ENCODE measurements around the gene CHMP4A. TPM values are rescaled to one million over a fixed set of nuclear protein-coding genes. Genes with fewer than 3 reads are reported as not detected.

Gene CHMP4A
- total RNA-seq, 4 donors from 2014 or later = 75.4 to 135 (median 94.9) TPM

- WGBS = 93% methylated on average over 10 of the region's 10 CpGs
- Histone ChIP-seq H3K27ac (replicated peaks in 1 of 4) (no peak overlapping the region), H3K9me3 (no peaks in the 10 kb centered on the region), H3K27me3 (no peaks in the 10 kb centered on the region), H3K4me1 (peaks cover 17 to 31% (median 27%) of the 10 kb centered on the region in 4 donors), H3K36me3 (peaks cover 50 to 77% (median 69%) of the 10 kb centered on the region in 4 donors), H3K4me3 (no peak overlapping the region)
- intact Hi-C loops (cut with DNase I) = no loop called here
- TF ChIP-seq CTCF (IDR thresholded peaks at IDR 0.05) (no peak), EP300 (IDR thresholded peaks at IDR 0.05) (no peak), POLR2A (IDR thresholded peaks at IDR 0.05; ENCODE audit: low read depth) (no peak), POLR2AphosphoS5 (IDR thresholded peaks at IDR 0.05) (no peak)
- DNase-seq (ENCODE audit: extremely low spot score) = no peak
Observed at GRCh38 chr14:24186831-24187538, 26.3 kb downstream of the CHMP4A start.

- no peaks in the 10 kb centered on the region for H3K9me3 ChIP-seq
- no peak for DNase-seq (ENCODE audit: extremely low spot score)
- TF ChIP-seq EP300 (IDR thresholded peaks at IDR 0.05) (no peak), POLR2A (IDR thresholded peaks at IDR 0.05; ENCODE audit: low read depth) (no peak), CTCF (IDR thresholded peaks at IDR 0.05) (no peak), POLR2AphosphoS5 (IDR thresholded peaks at IDR 0.05) (no peak)
- no peaks in the 10 kb centered on the region for H3K27me3 ChIP-seq
- 89% methylated on average over 8 of the region's 11 CpGs for WGBS
- peaks cover 50 to 77% (median 71%) of the 10 kb centered on the region in 4 donors for H3K36me3 ChIP-seq
- no peak overlapping the region for H3K27ac ChIP-seq (replicated peaks in 1 of 4)
- H3K4me3 ChIP-seq = no peak overlapping the region
- H3K4me1 ChIP-seq = peaks cover 17 to 29% (median 26%) of the 10 kb centered on the region in 4 donors
- intact Hi-C loops (cut with DNase I) = no loop called here
Observed at GRCh38 chr14:24185741-24186140, 27.5 kb downstream of the CHMP4A start.

- DNase-seq (ENCODE audit: extremely low spot score) = no peak
- intact Hi-C loops (cut with DNase I) = no loop called here
Observed at GRCh38 chr14:24185026-24185425, 28.3 kb downstream of the CHMP4A start.

GRCh38 chr14:24184104-24184970 is 29.0 kb downstream of the CHMP4A start:
- H3K36me3 ChIP-seq = peaks cover 49 to 78% (median 75%) of the 10 kb centered on the region in 4 donors

More at GRCh38 chr14:24185026-24185425, 28.3 kb downstream of the CHMP4A start:
- H3K4me1 ChIP-seq = peaks cover 22 to 36% (median 34%) of the 10 kb centered on the region in 4 donors
- no peaks in the 10 kb centered on the region for H3K9me3 ChIP-seq
- no peaks in the 10 kb centered on the region for H3K27me3 ChIP-seq
- peaks cover 45 to 78% (median 72%) of the 10 kb centered on the region in 4 donors for H3K36me3 ChIP-seq
- TF ChIP-seq POLR2A (IDR thresholded peaks at IDR 0.05; ENCODE audit: low read depth) (no peak), POLR2AphosphoS5 (IDR thresholded peaks at IDR 0.05) (no peak), EP300 (IDR thresholded peaks at IDR 0.05) (no peak), CTCF (IDR thresholded peaks at IDR 0.05) (no peak)
- 98% methylated on average over 7 of the region's 7 CpGs for WGBS
- H3K4me3 ChIP-seq = no peak overlapping the region
- H3K27ac ChIP-seq (replicated peaks in 1 of 4) = no peak overlapping the region

GRCh38 chr14:24183014-24183481 is 30.2 kb downstream of the CHMP4A start:
- no peak for DNase-seq (ENCODE audit: extremely low spot score)
- Histone ChIP-seq H3K27me3 (no peaks in the 10 kb centered on the region), H3K9me3 (no peaks in the 10 kb centered on the region), H3K4me3 (no peak overlapping the region), H3K36me3 (peaks cover 61 to 91% (median 88%) of the 10 kb centered on the region in 4 donors), H3K4me1 (peaks cover 20 to 29% (median 28%) of the 10 kb centered on the region in 4 donors), H3K27ac (replicated peaks in 1 of 4) (no peak overlapping the region)
- intact Hi-C loops (cut with DNase I) = no loop called here
- 91% methylated on average over 9 of the region's 15 CpGs for WGBS
- TF ChIP-seq CTCF (IDR thresholded peaks at IDR 0.05) = no peak

More at GRCh38 chr14:24184104-24184970, 29.0 kb downstream of the CHMP4A start:
- peaks cover 27 to 38% (median 36%) of the 10 kb centered on the region in 4 donors for H3K4me1 ChIP-seq
- H3K27ac ChIP-seq (replicated peaks in 1 of 4) = no peak overlapping the region
- intact Hi-C loops (cut with DNase I) = no loop called here
- no peaks in the 10 kb centered on the region for H3K9me3 ChIP-seq
- DNase-seq (ENCODE audit: extremely low spot score) = no peak
- H3K27me3 ChIP-seq = no peaks in the 10 kb centered on the region
- H3K4me3 ChIP-seq = no peak overlapping the region
- TF ChIP-seq POLR2A (IDR thresholded peaks at IDR 0.05; ENCODE audit: low read depth) = no peak
- WGBS = 96% methylated on average over 11 of the region's 19 CpGs
